Mesenchymal stem cell (in vitro differentiated cells and primary cell): ENCODE data around the gene CSTPP1.

Experiments
- DNase-seq: peaks from one replicate; pipeline ENCODE4 v3.0.0-alpha.2; 2013
- H2AFZ ChIP-seq: one replicate; pipeline ENCODE4 v1.6.1; 2013; ENCODE audit warnings: low read depth, mild to moderate bottlenecking, control low read depth, inconsistent platforms, low read length, moderate library complexity
- H2AK5ac ChIP-seq: 2 replicates; pipeline ENCODE4 v1.6.1; 2013; ENCODE audit warnings: low read length, moderate library complexity, mild to moderate bottlenecking, inconsistent platforms; ENCODE audit not compliant: severe bottlenecking
- H2BK120ac ChIP-seq: one replicate; pipeline ENCODE4 v1.6.1; 2013; ENCODE audit warnings: low read depth, mild to moderate bottlenecking, inconsistent platforms, low read length, moderate library complexity
- H2BK12ac ChIP-seq, 2 experiments: one replicate each; pipeline ENCODE4 v1.6.1; 2013; ENCODE audit warnings: inconsistent platforms in 2 of 2, low read length in 2 of 2, mild to moderate bottlenecking in 2 of 2, moderate library complexity in 2 of 2, control low read depth in 1 of 2
- H2BK15ac ChIP-seq: one replicate; pipeline ENCODE4 v1.6.1; 2013; ENCODE audit warnings: mild to moderate bottlenecking, low read depth, inconsistent platforms; ENCODE audit not compliant: poor library complexity, severe bottlenecking
- H2BK5ac ChIP-seq: 2 replicates; pipeline ENCODE4 v1.6.1; 2013; ENCODE audit warnings: low read depth, mild to moderate bottlenecking, low read length, control low read depth, inconsistent platforms; ENCODE audit not compliant: poor library complexity, severe bottlenecking
- H3K14ac ChIP-seq, 2 experiments: one replicate each; pipeline ENCODE4 v1.6.1; 2013; ENCODE audit warnings: inconsistent platforms in 2 of 2, low read length in 2 of 2, control low read depth in 1 of 2, mild to moderate bottlenecking in 1 of 2, moderate library complexity in 1 of 2
- H3K18ac ChIP-seq, 2 experiments: one replicate each; pipeline ENCODE4 v1.6.1; 2013; ENCODE audit warnings: inconsistent platforms in 2 of 2, low read length in 2 of 2, control low read depth in 1 of 2, low read depth in 1 of 2, mild to moderate bottlenecking in 1 of 2
- H3K23ac ChIP-seq, 2 experiments: one replicate each; pipeline ENCODE4 v1.6.1; 2013; ENCODE audit warnings: inconsistent platforms in 2 of 2, low read length in 2 of 2, mild to moderate bottlenecking in 2 of 2, moderate library complexity in 2 of 2, control low read depth in 1 of 2
- H3K27ac ChIP-seq: 2 replicates; pipeline ENCODE4 v1.5.1; 2013; ENCODE audit warnings: mild to moderate bottlenecking, moderate library complexity, low read length, control low read depth, inconsistent platforms; ENCODE audit not compliant: poor library complexity, severe bottlenecking
- H3K27me3 ChIP-seq, 2 experiments: 2 replicates each; pipeline versions ENCODE4 v1.6.1 to v1.7.0; 2013; ENCODE audit warnings: low read length in 2 of 2, mild to moderate bottlenecking in 2 of 2, moderate library complexity in 2 of 2, control low read depth in 1 of 2, inconsistent platforms in 1 of 2; ENCODE audit not compliant: control insufficient read depth in 1 of 2, insufficient read depth in 1 of 2
- H3K36me3 ChIP-seq, 2 experiments: 2 replicates each; pipeline versions ENCODE4 v1.6.1 to v1.7.0; 2013; ENCODE audit warnings: low read length in 2 of 2, control low read depth in 1 of 2, inconsistent platforms in 1 of 2, low read depth in 1 of 2, mild to moderate bottlenecking in 1 of 2; ENCODE audit not compliant: insufficient read depth in 2 of 2, control insufficient read depth in 1 of 2
- H3K4ac ChIP-seq, 2 experiments: one replicate each; pipeline ENCODE4 v1.6.1; 2013; ENCODE audit warnings: inconsistent platforms in 2 of 2, low read length in 2 of 2, mild to moderate bottlenecking in 2 of 2, moderate library complexity in 2 of 2, control low read depth in 1 of 2, low read depth in 1 of 2
- H3K4me1 ChIP-seq: 2 replicates; pipeline ENCODE4 v1.6.1; 2013; ENCODE audit warnings: low read depth, low read length, control low read depth; ENCODE audit not compliant: control insufficient read depth, insufficient read depth
- H3K4me2 ChIP-seq: 2 replicates; pipeline ENCODE4 v1.6.1; 2013; ENCODE audit warnings: low read length, mild to moderate bottlenecking, inconsistent platforms; ENCODE audit not compliant: poor library complexity, severe bottlenecking
- H3K4me3 ChIP-seq, 2 experiments: 2 replicates each; pipeline versions ENCODE4 v1.5.1 to v1.7.0; 2013; ENCODE audit warnings: low read length in 2 of 2, mild to moderate bottlenecking in 2 of 2, control low read depth in 1 of 2, low read depth in 1 of 2; ENCODE audit not compliant: insufficient read depth in 1 of 2
- H3K79me1 ChIP-seq: replicated peaks from 2 replicates; pipeline ENCODE4 v1.6.1; 2013; ENCODE audit warnings: mild to moderate bottlenecking, control low read depth, low read length, inconsistent platforms; ENCODE audit not compliant: poor library complexity, severe bottlenecking
- H3K9ac ChIP-seq: 2 replicates; pipeline ENCODE4 v1.7.0; 2013; ENCODE audit warnings: mild to moderate bottlenecking, low read length, moderate library complexity
- H3K9me3 ChIP-seq: 2 replicates; pipeline ENCODE4 v1.7.0; 2013; ENCODE audit warnings: mild to moderate bottlenecking, low read length; ENCODE audit not compliant: control insufficient read depth
- H4K8ac ChIP-seq: one replicate; pipeline ENCODE4 v1.6.1; 2013; ENCODE audit warnings: inconsistent platforms, mild to moderate bottlenecking, low read length, moderate library complexity
- H4K91ac ChIP-seq: one replicate; pipeline ENCODE4 v1.6.1; 2013; ENCODE audit warnings: mild to moderate bottlenecking, low read length, inconsistent platforms
- WGBS: methylation state at CpG from one replicate; pipeline ENCODE4 v1.1.7; 2013; ENCODE audit warnings: mixed read lengths; 5-methylcytosine and 5-hydroxymethylcytosine counted together

CSTPP1 gene

GRCh38 chr11:47018637-47019036 lies 82.1 kb downstream of the CSTPP1 start:
- Histone ChIP-seq H3K4ac (no peak overlapping the region), H2BK12ac (no peak overlapping the region), H2AFZ (no peak overlapping the region), H4K91ac (no peak overlapping the region), H3K4me3 (no peak overlapping the region), H3K9ac (no peak overlapping the region), H4K8ac (no peak overlapping the region), H3K27me3 (no peaks in the 10 kb centered on the region), H3K36me3 (no peaks in the 10 kb centered on the region), H3K4me1 (no peaks in the 10 kb centered on the region), H3K9me3 (no peaks in the 10 kb centered on the region), H2BK120ac (no peak overlapping the region), H3K27ac (no peak overlapping the region), H3K14ac (no peak overlapping the region), H3K79me1 (peaks cover 10% of the 10 kb centered on the region), H2BK5ac (no peak overlapping the region), H2BK15ac (no peak overlapping the region), H3K4me2 (no peak overlapping the region), H3K23ac (no peak overlapping the region), H2AK5ac (no peak overlapping the region), H3K18ac (no peak overlapping the region)
- DNase-seq, result no peak
- 100% methylated on average over 1 of the region's 1 CpG for WGBS

- 73% methylated on average over 2 of the region's 2 CpGs for WGBS
- Histone ChIP-seq H2BK15ac (no peak overlapping the region), H2AFZ (no peak overlapping the region), H4K8ac (no peak overlapping the region), H2BK120ac (peak overlapping the region; percentile 9), H3K9ac (no peak overlapping the region), H3K4ac (peak overlapping the region in 1 of 2 experiments; percentile 58), H3K14ac (no peak overlapping the region), H2BK5ac (no peak overlapping the region), H3K27ac (no peak overlapping the region), H3K9me3 (no peaks in the 10 kb centered on the region), H3K79me1 (peaks cover 8% of the 10 kb centered on the region), H3K4me2 (no peak overlapping the region), H3K23ac (no peak overlapping the region), H3K36me3 (no peaks in the 10 kb centered on the region), H3K18ac (peak overlapping the region; percentile 76 to 91), H3K27me3 (no peaks in the 10 kb centered on the region), H3K4me1 (no peaks in the 10 kb centered on the region), H2AK5ac (no peak overlapping the region), H3K4me3 (no peak overlapping the region), H2BK12ac (peak overlapping the region in 1 of 2 experiments; percentile 82), H4K91ac (no peak overlapping the region)
- peak; percentile 74 for DNase-seq
These were observed 84.4 kb downstream of the CSTPP1 start for GRCh38 chr11:47020793-47021526.

- 100% methylated on average over 1 of the region's 1 CpG for WGBS
- H4K91ac ChIP-seq, result no peak overlapping the region
- no peak overlapping the region for H2BK15ac ChIP-seq
- no peaks in the 10 kb centered on the region for H3K4me1 ChIP-seq
- no peak for DNase-seq
- H3K14ac ChIP-seq, result no peak overlapping the region
- no peak overlapping the region for H3K23ac ChIP-seq
- no peak overlapping the region for H2AFZ ChIP-seq
- no peak overlapping the region for H3K4me3 ChIP-seq
- no peak overlapping the region for H3K4me2 ChIP-seq
- no peak overlapping the region for H2BK12ac ChIP-seq
- H2BK5ac ChIP-seq, result no peak overlapping the region
- H3K36me3 ChIP-seq, result no peaks in the 10 kb centered on the region
- no peak overlapping the region for H3K27ac ChIP-seq
- no peaks in the 10 kb centered on the region for H3K9me3 ChIP-seq
- peaks cover 8% of the 10 kb centered on the region for H3K79me1 ChIP-seq
- peak overlapping the region in 1 of 2 experiments; percentile 76 for H3K18ac ChIP-seq
- H2AK5ac ChIP-seq, result no peak overlapping the region
- H3K27me3 ChIP-seq, result no peaks in the 10 kb centered on the region
- no peak overlapping the region for H4K8ac ChIP-seq
- peak overlapping the region; percentile 9 for H2BK120ac ChIP-seq
- no peak overlapping the region for H3K9ac ChIP-seq
- peak overlapping the region in 1 of 2 experiments; percentile 58 for H3K4ac ChIP-seq
These were observed 84.9 kb downstream of the CSTPP1 start for GRCh38 chr11:47021527-47021818.

- Histone ChIP-seq H2AFZ (no peak overlapping the region), H3K27ac (no peak overlapping the region), H2BK15ac (no peak overlapping the region), H3K18ac (peak overlapping the region in 1 of 2 experiments; percentile 52), H3K79me1 (peaks cover 9% of the 10 kb centered on the region), H2BK120ac (no peak overlapping the region), H3K4me2 (no peak overlapping the region), H3K4me1 (no peaks in the 10 kb centered on the region), H2BK5ac (no peak overlapping the region), H2BK12ac (no peak overlapping the region), H3K36me3 (no peaks in the 10 kb centered on the region), H3K9me3 (no peaks in the 10 kb centered on the region), H4K91ac (no peak overlapping the region), H3K23ac (no peak overlapping the region), H3K14ac (no peak overlapping the region), H3K9ac (no peak overlapping the region), H3K4ac (no peak overlapping the region), H3K27me3 (no peaks in the 10 kb centered on the region), H3K4me3 (no peak overlapping the region), H4K8ac (no peak overlapping the region), H2AK5ac (no peak overlapping the region)
- WGBS, result no CpG with 5 or more reads among the region's 1 CpG
- DNase-seq, result no peak
These were observed 85.4 kb downstream of the CSTPP1 start for GRCh38 chr11:47021965-47022364.
